Endothelial cell of umbilical vein (primary cell): ENCODE results near the gene PPP3CA.

ENCODE experiments used
- CTCF ChIP-seq, 2 donors: IDR thresholded peaks; 1 replicate in 1 of 2; 2 replicates in 1 of 2; pipeline ENCODE4 v1.5.1; 2011; ENCODE audit warnings: low read length in 2 of 2, mild to moderate bottlenecking in 2 of 2, moderate library complexity in 2 of 2, control low read depth in 1 of 2, inconsistent platforms in 1 of 2, low read depth in 1 of 2; ENCODE audit not compliant: insufficient read depth in 1 of 2; ENCODE audit errors: extremely low read depth in 1 of 2
- EZH2 ChIP-seq: IDR thresholded peaks from 2 replicates; pipeline ENCODE4 v1.6.1; 2012; ENCODE audit warnings: borderline replicate concordance, low read depth, mild to moderate bottlenecking, moderate library complexity, low read length, inconsistent platforms; ENCODE audit not compliant: severe bottlenecking
- JUN ChIP-seq: IDR thresholded peaks from 2 replicates; pipeline ENCODE4 v1.6.1; 2011; ENCODE audit warnings: borderline replicate concordance, low read depth; ENCODE audit not compliant: insufficient read length, insufficient read depth
- MYC ChIP-seq: IDR thresholded peaks from one replicate; pipeline ENCODE4 v1.6.1; 2011; ENCODE audit warnings: mild to moderate bottlenecking, low read depth, low read length
- POLR2A ChIP-seq: IDR thresholded peaks from 2 replicates; pipeline ENCODE4 v1.6.1; 2012; ENCODE audit warnings: low read depth, mild to moderate bottlenecking, control low read depth, low read length
- POLR2AphosphoS5 ChIP-seq: IDR thresholded peaks from 2 replicates; pipeline ENCODE4 v1.6.1; 2012; ENCODE audit warnings: low read depth, mild to moderate bottlenecking, control low read depth, low read length, moderate library complexity; ENCODE audit not compliant: insufficient read depth

GRCh38 chr4:101050837-101051205 lies 296.5 kb downstream of the PPP3CA start:
- TF ChIP-seq CTCF (IDR thresholded peaks at IDR 0.05; ENCODE audit: extremely low read depth in 1 of 2, insufficient read depth in 1 of 2, low read depth in 1 of 2, low read length in 2 of 2): no peak
- TF ChIP-seq POLR2AphosphoS5: no peak
- TF ChIP-seq MYC: no peak
- no peak for TF ChIP-seq EZH2
- TF ChIP-seq POLR2A: no peak
- TF ChIP-seq JUN: no peak
